Measurements from ENCODE around the gene SOX18.

The SOX18 gene

GRCh38 chr20:64067733-64068307 lies 18.4 kb upstream of the SOX18 start:
- DNase-seq, result no peak

- DNase-seq, result no peak
Observed at GRCh38 chr20:64067005-64067632, 17.7 kb upstream of the SOX18 start.

- peak; percentile 70 to 75 for DNase-seq
Observed at GRCh38 chr20:64065974-64066343, 16.5 kb upstream of the SOX18 start.

- no peak for DNase-seq
Observed at GRCh38 chr20:64065062-64065973, 15.9 kb upstream of the SOX18 start.

GRCh38 chr20:64064145-64064698 lies 14.8 kb upstream of the SOX18 start:
- DNase-seq, result no peak

GRCh38 chr20:64063389-64064144 lies 14.1 kb upstream of the SOX18 start:
- DNase-seq, result no peak

GRCh38 chr20:64062596-64063388 lies 13.4 kb upstream of the SOX18 start, which contains the start of gene TCEA2:
TCEA2 (plus strand) TSS chr20:64063198; CDS start chr20:64063313, 115 bp downstream.
- peak; percentile 92 to 94 for DNase-seq

DNA sequence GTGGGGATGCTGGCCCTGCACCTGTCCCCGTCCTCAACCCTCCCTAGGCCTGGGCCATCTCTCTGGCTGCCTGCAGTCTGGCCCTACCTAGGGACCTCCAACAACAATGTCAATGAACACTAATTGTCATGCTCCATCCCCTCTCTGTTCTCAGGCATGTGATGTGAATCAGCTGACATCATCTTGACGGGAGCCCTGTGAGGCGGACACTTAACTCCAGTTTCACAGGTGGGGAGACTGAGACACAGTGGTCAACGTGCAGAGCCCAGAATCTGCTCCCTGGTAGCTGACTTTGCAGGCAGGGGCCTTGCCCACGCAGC lies 12.8 kb upstream of the SOX18 start:
- no peak for DNase-seq

DNA sequence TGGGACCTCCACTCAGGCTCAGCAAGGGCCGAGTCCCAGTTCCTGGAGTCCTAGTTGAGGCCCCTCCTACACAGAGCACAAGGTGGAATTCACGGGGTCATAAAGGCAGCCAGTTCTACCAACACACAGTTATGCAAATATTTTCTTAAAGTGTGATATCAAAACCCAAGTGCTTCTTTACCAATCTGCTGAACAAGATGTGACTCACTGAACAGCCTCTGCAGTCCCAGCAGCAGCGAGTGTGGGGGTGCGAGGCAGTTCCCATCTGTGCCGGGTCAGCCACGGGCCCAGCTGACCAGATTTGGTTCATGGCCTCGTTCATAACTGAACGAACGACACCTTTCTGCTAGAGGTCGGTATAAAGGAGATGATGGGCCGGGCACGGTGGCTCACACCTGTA lies 9.1 kb upstream of the SOX18 start:
- DNase-seq, result no peak

- peak; percentile 77 to 81 for DNase-seq
Observed at GRCh38 chr20:64057628-64058498, 8.4 kb upstream of the SOX18 start.

GRCh38 chr20:64056889-64057627 lies 7.6 kb upstream of the SOX18 start:
- DNase-seq, result no peak

- no peak for DNase-seq
Observed at GRCh38 chr20:64056639-64056888, 7.1 kb upstream of the SOX18 start.

DNA sequence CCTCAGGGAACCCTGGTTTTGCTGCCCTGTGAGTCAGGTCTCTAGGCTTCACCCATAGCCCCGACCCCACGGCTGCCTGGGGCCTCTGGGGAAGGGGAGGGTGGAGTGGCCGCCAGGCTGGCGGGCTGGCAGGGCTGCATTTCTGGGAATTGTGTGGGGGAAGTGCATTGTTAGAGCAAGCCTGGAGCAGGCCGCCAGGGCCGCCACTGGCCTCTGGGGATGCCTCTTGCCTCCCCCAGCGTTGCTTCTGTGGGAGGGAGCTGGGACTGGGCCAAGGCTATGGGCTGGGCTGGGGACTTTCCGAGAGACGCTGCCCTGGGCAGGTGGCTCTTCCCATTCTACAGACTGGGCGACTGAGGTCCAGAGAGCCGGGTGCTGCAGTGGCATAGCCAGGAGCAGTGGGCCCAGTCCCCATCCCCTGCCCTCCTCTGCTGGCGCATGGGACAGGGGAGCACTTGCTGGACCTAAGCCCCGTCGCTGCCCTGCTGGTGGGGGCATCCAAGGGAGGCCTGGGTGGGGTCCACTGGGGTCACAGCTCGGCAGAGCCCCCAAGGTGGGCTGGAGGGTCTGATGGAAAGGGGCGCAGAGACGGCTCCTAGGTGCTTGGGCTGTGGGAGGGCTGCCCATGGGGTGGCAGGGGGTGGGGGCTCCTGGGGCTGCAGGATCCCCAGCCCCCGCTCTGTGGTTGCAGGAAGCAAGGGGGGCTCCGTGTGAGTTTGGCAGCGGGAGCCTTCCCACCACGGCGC lies 6.6 kb upstream of the SOX18 start:
- no peak for DNase-seq

DNA sequence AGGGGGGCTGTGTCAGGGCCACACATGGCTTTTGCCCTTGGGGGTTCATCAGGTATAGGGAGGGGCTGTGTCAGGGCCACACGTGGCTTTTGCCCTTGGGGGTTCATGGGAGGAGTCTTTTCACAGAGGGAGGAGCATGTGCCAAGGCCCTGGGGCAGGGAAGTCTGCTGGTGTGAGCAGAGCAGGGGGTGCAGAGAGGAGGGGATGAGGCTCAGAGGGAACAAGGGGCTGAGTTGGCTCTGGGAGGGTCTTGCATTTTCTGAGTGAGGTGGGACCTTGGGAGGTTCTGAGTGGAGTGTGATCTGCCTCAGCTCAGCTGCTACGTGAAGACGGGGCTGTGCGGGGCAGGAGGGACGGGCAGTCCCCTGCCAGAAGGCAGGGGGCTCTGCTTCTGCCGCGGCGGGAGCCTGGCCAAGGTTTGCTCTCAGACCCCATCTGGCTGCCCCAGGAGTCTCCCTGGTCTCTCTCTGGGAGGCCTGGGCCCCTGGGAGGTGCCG lies 6.0 kb upstream of the SOX18 start:
- DNase-seq, result no peak

GRCh38 chr20:64053841-64054661 lies 4.6 kb upstream of the SOX18 start:
- DNase-seq, result no peak

DNA sequence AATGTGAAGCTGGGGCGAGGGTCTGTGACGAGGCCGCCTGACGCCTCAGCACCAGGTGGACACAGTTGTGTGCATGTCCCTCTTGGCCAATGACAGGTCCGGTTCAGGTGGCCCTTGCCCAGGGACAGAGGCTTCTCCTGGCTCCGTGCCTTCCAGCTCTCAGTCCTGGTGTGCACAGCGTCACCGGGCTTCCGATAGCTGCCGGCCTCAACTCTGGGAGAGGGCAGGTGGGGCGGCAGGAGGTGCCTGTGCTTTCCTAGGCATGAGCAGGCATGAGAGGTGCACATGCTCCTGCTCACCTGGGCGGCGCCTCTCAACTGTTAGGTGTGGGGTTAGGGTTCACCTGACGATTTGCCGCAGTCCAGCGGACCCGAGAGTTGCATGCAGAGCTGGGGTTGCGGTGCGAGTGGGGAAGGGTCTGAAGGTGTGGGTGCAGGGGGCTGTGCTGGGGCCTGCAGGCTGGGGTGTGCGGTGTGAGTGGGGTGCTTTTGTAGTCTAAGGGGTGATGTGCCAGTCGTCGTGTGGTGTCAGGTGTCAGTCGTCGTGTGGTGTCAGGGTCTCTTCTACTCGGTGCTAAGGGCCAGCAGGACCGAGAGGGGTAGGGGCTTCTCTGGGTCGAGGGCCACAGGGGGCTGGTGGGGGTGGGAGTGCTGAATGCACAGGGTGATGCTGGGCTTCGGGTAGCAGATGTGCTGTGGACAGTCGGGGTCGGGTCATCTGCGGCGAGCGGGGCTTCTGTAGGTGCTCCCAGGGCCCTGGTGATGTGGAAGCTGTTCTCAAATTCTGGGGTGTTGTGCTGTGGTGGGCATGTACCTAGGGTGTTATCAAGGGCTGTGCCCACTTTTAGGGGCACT lies 3.8 kb upstream of the SOX18 start:
- no peak for DNase-seq

DNA sequence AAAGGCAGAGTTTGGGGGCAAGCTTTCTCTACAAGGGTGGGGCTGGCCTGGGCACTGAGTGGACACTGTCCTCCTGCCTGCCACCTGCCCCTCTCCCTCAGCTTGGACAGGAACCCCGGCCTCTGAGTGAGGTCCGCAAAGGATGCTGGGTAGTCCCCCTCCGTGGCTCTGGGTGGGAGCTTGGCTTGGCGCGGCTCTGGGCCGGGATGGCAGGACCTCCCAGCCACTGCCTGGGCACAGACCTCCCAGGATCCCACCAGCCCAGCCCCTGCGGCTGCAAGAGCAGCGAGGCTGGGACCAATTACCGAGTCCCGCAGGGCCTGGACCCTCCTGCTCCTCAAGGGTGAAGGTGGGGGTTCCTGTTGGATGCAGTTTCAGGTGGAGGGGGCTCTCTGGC lies 2.9 kb upstream of the SOX18 start:
- DNase-seq, result no peak

Measured in CD4-positive, alpha-beta T cell treated with Interferon alpha-2 for 1 hour (primary cell).